Caco-2 (cell line): ENCODE measurements around the gene FAIM. TPM values are rescaled to one million over a fixed set of nuclear protein-coding genes. Genes with fewer than 3 reads are reported as not detected.

Experiments
- BruUV-seq: library from RNA; stranded (reverse); fragments of 400-500 nt; replicated peaks from 2 replicates; lab custom pipeline; 2021; lab: Mats Ljungman, UMichigan
- CTCF ChIA-PET: fragments of 300-600 bp; sonication (Branson Sonifier 250); formaldehyde crosslinking; loops from one replicate; lab custom pipeline; 2022; ENCODE audit warnings: antibody characterized with exemption; lab: Charles Lee
- POLR2A ChIA-PET: fragments of 300-600 bp; sonication (Branson Sonifier 250); formaldehyde crosslinking; loops from one replicate; lab custom pipeline; 2022; ENCODE audit warnings: antibody characterized with exemption; lab: Charles Lee
- DNase-seq, 2 experiments: peaks; one replicate each; pipeline versions ENCODE4 v3.0.0 to v3.0.0-alpha.2; 2020 to 2022
- H3K27me3 ChIP-seq: replicated peaks from 2 replicates; pipeline ENCODE4 v1.6.0; 2011; ENCODE audit warnings: low read length; ENCODE audit not compliant: control insufficient read depth, insufficient read depth
- H3K36me3 ChIP-seq: 2 replicates; pipeline ENCODE4 v1.5.1; 2011; ENCODE audit warnings: low read length; ENCODE audit not compliant: control insufficient read depth, insufficient read depth
- H3K4me1 ChIP-seq: fragments of 250-450 bp; sonication (Bioruptor Pico); 2 replicates; pipeline ENCODE4 v1.5.1; 2020; ENCODE audit warnings: mild to moderate bottlenecking
- H3K4me3 ChIP-seq: 2 replicates; pipeline ENCODE4 v1.5.1; 2011; ENCODE audit warnings: low read depth, mild to moderate bottlenecking, control low read depth, low read length
- H3K9me3 ChIP-seq: fragments of 250-450 bp; sonication (Bioruptor Pico); 2 replicates; pipeline ENCODE4 v1.5.1; 2020; ENCODE audit warnings: mild to moderate bottlenecking, moderate library complexity
- H3K27ac Mint-ChIP-seq: one replicate; pipeline ENCODE4 v1.8.0; 2022; ENCODE audit warnings: mixed read lengths; ENCODE audit not compliant: unreplicated experiment
- H3K27me3 Mint-ChIP-seq: one replicate; pipeline ENCODE4 v1.8.0; 2022; ENCODE audit warnings: mixed read lengths; ENCODE audit not compliant: insufficient read depth, unreplicated experiment
- H3K36me3 Mint-ChIP-seq: one replicate; pipeline ENCODE4 v1.8.0; 2022; ENCODE audit warnings: mild to moderate bottlenecking, mixed read lengths; ENCODE audit not compliant: insufficient read depth, unreplicated experiment
- H3K4me1 Mint-ChIP-seq: one replicate; pipeline ENCODE4 v1.8.0; 2022; ENCODE audit warnings: low read depth, mixed read lengths; ENCODE audit not compliant: unreplicated experiment
- H3K4me3 Mint-ChIP-seq: one replicate; pipeline ENCODE4 v1.8.0; 2022; ENCODE audit warnings: mild to moderate bottlenecking, moderate library complexity, mixed read lengths; ENCODE audit not compliant: unreplicated experiment
- H3K9me3 Mint-ChIP-seq: one replicate; pipeline ENCODE4 v1.8.0; 2022; ENCODE audit warnings: mixed read lengths; ENCODE audit not compliant: unreplicated experiment
- intact Hi-C: fragments of 100-400 bp; cut with micrococcal nuclease; formaldehyde crosslinking; loops from one replicate; pipeline ENCODE4 v1.10.0; 2022; ENCODE audit not compliant: unreplicated experiment
- total RNA-seq: library from RNA; stranded (reverse); gene quantifications from 2 replicates; pipeline ENCODE4 v1.2.3, GENCODE V29; 2022
- TF ChIP-seq, protein P1 (sequence below), 2 experiments: fragments of 200-600 bp in 1 of 2; IDR thresholded peaks; 1 replicate in 1 of 2; 2 replicates in 1 of 2; pipeline versions ENCODE4 v1.5.1 to v1.8.0; 2011 to 2022; ENCODE audit warnings: antibody characterized with exemption in 1 of 2, control low read depth in 1 of 2, inconsistent platforms in 1 of 2, low read depth in 1 of 2, low read length in 1 of 2, mild to moderate bottlenecking in 1 of 2, moderate library complexity in 1 of 2; ENCODE audit not compliant: insufficient read depth in 1 of 2, severe bottlenecking in 1 of 2, unreplicated experiment in 1 of 2

FAIM gene
- total RNA-seq, 1 experiment from 2014 or later, result 22.5 TPM

DNA sequence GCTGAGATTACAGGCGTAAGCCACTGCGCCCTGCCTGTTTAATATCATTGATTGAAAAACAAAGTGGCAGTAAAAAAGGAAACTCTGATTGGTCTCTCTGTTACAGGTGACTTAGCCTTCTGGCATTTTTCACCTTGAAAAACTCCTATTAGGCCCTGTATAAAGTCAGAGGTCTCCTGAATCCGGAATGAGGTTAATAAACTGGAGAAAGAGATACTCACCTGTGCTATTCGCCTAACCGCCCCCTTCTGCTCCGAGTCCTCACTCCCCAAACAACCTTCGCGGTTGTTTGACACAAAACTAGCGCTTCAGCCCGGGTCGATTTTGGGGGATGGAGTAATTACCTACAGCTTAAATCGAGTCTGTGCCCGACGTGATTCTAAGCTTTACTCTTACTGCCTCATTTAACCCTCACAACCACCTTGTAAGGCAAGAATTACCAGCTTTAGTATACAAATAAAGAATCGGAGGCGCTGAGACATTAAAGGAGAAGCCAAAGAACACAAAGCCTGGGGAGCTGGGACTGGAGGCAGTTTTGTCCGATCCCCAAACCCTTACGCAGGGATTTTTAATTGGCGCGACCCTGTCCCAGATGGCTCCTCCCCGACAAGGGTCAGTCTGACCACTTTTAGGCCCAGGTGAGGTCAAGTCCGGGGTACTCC lies 15.0 kb upstream of the FAIM start:
- no peaks in the 10 kb centered on the region for H3K27me3 Mint-ChIP-seq
- H3K27ac Mint-ChIP-seq, result peak overlapping the region; percentile 95
- H3K4me3 ChIP-seq, result peak overlapping the region; percentile 62
- no peak for DNase-seq
- H3K36me3 Mint-ChIP-seq, result no peaks in the 10 kb centered on the region
- ChIA-PET CTCF (interaction anchor here (0.6 to 3.0 kb wide), 12 partner anchors 10 to 342 kb away, joined by 3 to 71 read pairs (median 4); partner anchors contain the start of gene ESYT3), POLR2A (interaction anchor here (1.0 to 2.5 kb wide), 4 partner anchors 15 to 418 kb away, joined by 4 to 14 read pairs (median 6); partner anchors contain the start of gene FAIM)
- TF ChIP-seq, protein P1, sequence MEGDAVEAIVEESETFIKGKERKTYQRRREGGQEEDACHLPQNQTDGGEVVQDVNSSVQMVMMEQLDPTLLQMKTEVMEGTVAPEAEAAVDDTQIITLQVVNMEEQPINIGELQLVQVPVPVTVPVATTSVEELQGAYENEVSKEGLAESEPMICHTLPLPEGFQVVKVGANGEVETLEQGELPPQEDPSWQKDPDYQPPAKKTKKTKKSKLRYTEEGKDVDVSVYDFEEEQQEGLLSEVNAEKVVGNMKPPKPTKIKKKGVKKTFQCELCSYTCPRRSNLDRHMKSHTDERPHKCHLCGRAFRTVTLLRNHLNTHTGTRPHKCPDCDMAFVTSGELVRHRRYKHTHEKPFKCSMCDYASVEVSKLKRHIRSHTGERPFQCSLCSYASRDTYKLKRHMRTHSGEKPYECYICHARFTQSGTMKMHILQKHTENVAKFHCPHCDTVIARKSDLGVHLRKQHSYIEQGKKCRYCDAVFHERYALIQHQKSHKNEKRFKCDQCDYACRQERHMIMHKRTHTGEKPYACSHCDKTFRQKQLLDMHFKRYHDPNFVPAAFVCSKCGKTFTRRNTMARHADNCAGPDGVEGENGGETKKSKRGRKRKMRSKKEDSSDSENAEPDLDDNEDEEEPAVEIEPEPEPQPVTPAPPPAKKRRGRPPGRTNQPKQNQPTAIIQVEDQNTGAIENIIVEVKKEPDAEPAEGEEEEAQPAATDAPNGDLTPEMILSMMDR (IDR thresholded peaks at IDR 0.05; ENCODE audit: insufficient read depth in 1 of 2, low read depth in 1 of 2, low read length in 1 of 2, severe bottlenecking in 1 of 2, unreplicated experiment in 1 of 2), result no peak
- no peaks in the 10 kb centered on the region for H3K4me1 Mint-ChIP-seq
- peak overlapping the region; percentile 98 for H3K4me3 Mint-ChIP-seq
- H3K4me1 ChIP-seq, result peaks cover 6% of the 10 kb centered on the region; the same call in 1 of the 2 replicates
- H3K27me3 ChIP-seq, result no peaks in the 10 kb centered on the region
- intact Hi-C loops, result loop anchor here (1.0 to 10.0 kb wide), 7 partner anchors 15 to 409 kb away; partner anchors contain the start of genes ARMC8, FAIM and PIK3CB
- no peaks in the 10 kb centered on the region; the same call in 1 of the 2 replicates for H3K36me3 ChIP-seq
- no peaks in the 10 kb centered on the region for H3K9me3 ChIP-seq
- H3K9me3 Mint-ChIP-seq, result no peaks in the 10 kb centered on the region
- TSS peak; percentile 74 for BruUV-seq

DNA sequence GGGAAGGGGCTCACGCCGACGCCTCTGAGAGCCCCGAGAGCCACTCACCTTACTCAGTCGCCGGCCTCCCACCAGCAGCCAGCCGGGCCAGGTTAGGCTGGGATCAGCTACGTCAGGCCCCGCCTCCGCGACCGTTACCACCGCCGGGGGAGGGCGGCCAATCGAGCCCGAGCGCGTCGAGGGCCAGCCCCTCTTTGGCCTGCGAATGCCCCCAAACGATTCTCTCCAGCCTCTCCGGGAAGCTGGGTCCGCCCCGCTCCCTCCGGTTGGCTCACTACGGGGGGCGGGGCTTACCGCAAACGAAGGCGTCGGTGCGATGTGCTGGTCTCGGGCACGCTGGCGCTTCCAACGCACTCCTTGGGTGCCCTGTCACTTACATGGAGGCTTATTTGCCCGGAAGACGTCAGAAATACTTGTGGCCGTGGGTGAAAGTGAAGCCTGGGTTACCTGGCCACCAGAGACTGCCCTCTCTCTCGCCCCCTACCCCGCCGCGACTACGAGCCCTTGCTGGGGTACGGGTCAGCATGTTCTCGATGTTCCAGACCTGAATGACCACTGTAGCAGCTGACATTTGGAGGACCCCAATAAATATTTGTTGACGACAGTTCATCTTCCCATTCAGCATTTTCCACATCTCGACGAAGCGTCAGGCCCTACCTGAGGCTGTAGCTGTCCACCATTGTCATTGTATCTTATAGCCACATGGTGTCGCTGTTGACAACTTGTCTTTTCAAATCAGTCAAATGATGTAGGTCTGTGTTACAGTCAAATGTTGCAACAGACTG lies 14.2 kb upstream of the FAIM start, which contains the start of gene CEP70:
TSS of gene CEP70 (minus strand) at position 111 of the 785 bp plus-strand sequence. CDS start 21,333 bp downstream, outside the sequence.
- Histone ChIP-seq H3K36me3 (no peaks in the 10 kb centered on the region; the same call in 1 of the 2 replicates), H3K4me3 (peak within 1 kb of the TSS; percentile 62), H3K4me1 (peaks cover 6% of the 10 kb centered on the region; the same call in 1 of the 2 replicates), H3K9me3 (no peaks in the 10 kb centered on the region), H3K27me3 (no peaks in the 10 kb centered on the region)
- Mint-ChIP-seq H3K27me3 (no peaks in the 10 kb centered on the region), H3K4me3 (peak within 1 kb of the TSS; percentile 98), H3K27ac (peak within 1 kb of the TSS; percentile 95), H3K36me3 (no peaks in the 10 kb centered on the region), H3K9me3 (no peaks in the 10 kb centered on the region), H3K4me1 (no peaks in the 10 kb centered on the region)
- peak; percentile 96 for DNase-seq
- POLR2A ChIA-PET, result interaction anchor here (0.5 to 2.5 kb wide), 7 partner anchors 14 to 419 kb away, joined by 3 to 14 read pairs (median 4); partner anchors contain the start of genes ESYT3 and FAIM
- CTCF ChIA-PET, result interaction anchor here (0.6 to 3.0 kb wide), 14 partner anchors 9 to 341 kb away, joined by 3 to 71 read pairs (median 4); partner anchors contain the start of gene ESYT3
- BruUV-seq, result TSS peak; percentile 99
- TF ChIP-seq, protein P1 (IDR thresholded peaks at IDR 0.05; ENCODE audit: insufficient read depth in 1 of 2, low read depth in 1 of 2, low read length in 1 of 2, severe bottlenecking in 1 of 2, unreplicated experiment in 1 of 2), result peak; percentile 42 to 86
- intact Hi-C loops, result loop anchor here (1.0 to 10.0 kb wide), 7 partner anchors 14 to 410 kb away; partner anchors contain the start of genes ARMC8, FAIM and PIK3CB
